Stimulated activated effector memory CD8-positive, alpha-beta T cell treated with anti-CD3 and anti-CD28 coated beads, Interleukin-12 subunit alpha, Interleukin-12 subunit beta, amount 100 ng/mL, for 72 hours (primary cell): Measurements from ENCODE around the gene CASTOR1.
A peak's percentile ranks its signal among the peaks of the same experiment; 100 is the strongest.

ENCODE experiments used
- ATAC-seq: fragments of 150-1000 bp; cut with Tn5 transposase; 2 replicates; pipeline ENCODE4 v1.10.0; 2021
- DNase-seq, 2 donors: peaks; one replicate each; pipeline ENCODE4 v3.0.0; 2021 to 2022; ENCODE audit warnings: low spot score in 2 of 2
- H3K27ac Mint-ChIP-seq: one replicate; pipeline ENCODE4 v1.8.0; 2022; ENCODE audit warnings: mild to moderate bottlenecking, mixed read lengths
- H3K36me3 Mint-ChIP-seq: one replicate; pipeline ENCODE4 v1.8.0; 2022; ENCODE audit warnings: mild to moderate bottlenecking, mixed read lengths
- H3K4me1 Mint-ChIP-seq: one replicate; pipeline ENCODE4 v1.8.0; 2022; ENCODE audit warnings: mixed read lengths
- H3K4me3 Mint-ChIP-seq: one replicate; pipeline ENCODE4 v1.8.0; 2022; ENCODE audit warnings: mild to moderate bottlenecking, mixed read lengths
- H3K9me3 Mint-ChIP-seq: one replicate; pipeline ENCODE4 v1.8.0; 2022; ENCODE audit warnings: mixed read lengths

Gene CASTOR1

GRCh38 chr22:30286331-30286730 is 3.0 kb downstream of the CASTOR1 start:
- DNase-seq (no peak), ATAC-seq (no peak)
- Mint-ChIP-seq H3K4me1 (peaks cover 41% of the 10 kb centered on the region), H3K9me3 (no peaks in the 10 kb centered on the region), H3K27ac (peak overlapping the region; percentile 34), H3K4me3 (no peak overlapping the region), H3K36me3 (peaks cover 10% of the 10 kb centered on the region)

DNA sequence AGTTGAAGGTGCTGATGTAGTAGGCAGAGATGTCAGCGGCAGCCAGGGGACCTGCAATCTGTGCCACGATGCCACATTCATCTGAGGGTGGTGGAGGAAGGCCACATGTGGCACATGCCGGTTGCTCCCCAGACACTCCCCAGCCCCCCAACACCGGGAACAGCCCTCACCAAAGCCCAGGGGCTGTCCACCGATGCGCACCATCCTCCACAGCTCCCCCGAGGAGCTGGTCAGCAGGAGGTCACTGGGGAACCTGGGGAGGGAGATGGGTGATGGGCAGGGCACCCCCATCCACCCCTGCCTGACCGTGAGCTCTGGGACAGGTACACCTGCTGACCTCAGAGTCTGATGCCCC is 3.5 kb downstream of the CASTOR1 start:
- peaks cover 10% of the 10 kb centered on the region for H3K36me3 Mint-ChIP-seq
- H3K27ac Mint-ChIP-seq = no peak overlapping the region
- H3K4me3 Mint-ChIP-seq = no peak overlapping the region
- no peak for ATAC-seq
- DNase-seq = no peak
- no peaks in the 10 kb centered on the region for H3K9me3 Mint-ChIP-seq
- H3K4me1 Mint-ChIP-seq = peaks cover 39% of the 10 kb centered on the region

DNA sequence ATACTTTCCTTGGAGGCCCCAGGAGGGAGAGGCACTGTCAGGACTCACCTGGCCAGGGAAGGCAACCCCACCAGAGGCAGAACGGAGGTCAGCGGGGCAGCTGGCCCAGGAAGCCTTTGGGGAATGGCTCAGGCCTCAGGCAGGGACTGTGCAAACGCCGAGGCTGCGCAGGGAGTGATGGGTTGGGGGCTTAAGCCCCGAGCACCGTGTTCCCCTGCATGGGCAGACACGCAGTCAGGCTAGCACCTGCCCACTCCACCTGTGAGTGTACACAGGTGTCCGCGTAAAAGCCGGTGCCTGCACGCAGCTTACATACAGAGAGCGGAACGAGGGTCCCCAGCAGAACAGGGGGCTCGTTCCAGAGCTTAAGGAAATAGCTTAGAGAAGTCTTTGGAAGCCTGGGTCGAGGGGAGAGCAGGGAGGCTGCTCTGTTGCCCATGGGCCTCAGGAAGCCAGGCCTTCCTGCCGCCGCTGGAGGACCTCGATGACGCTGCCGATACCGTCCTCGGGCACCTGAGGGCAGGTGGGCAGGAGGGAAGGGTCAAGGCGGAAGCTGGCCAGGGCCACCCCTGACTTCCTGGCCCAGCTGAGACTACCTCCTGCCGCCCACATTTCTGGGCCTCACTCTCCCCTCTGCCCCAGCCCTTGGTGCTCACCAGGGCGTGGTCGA is 4.0 kb downstream of the CASTOR1 start:
- H3K36me3 Mint-ChIP-seq = peaks cover 10% of the 10 kb centered on the region
- no peaks in the 10 kb centered on the region for H3K9me3 Mint-ChIP-seq
- H3K4me3 Mint-ChIP-seq = no peak overlapping the region
- peaks cover 34% of the 10 kb centered on the region for H3K4me1 Mint-ChIP-seq
- ATAC-seq = no peak
- DNase-seq = no peak
- H3K27ac Mint-ChIP-seq = peak overlapping the region; percentile 56

DNA sequence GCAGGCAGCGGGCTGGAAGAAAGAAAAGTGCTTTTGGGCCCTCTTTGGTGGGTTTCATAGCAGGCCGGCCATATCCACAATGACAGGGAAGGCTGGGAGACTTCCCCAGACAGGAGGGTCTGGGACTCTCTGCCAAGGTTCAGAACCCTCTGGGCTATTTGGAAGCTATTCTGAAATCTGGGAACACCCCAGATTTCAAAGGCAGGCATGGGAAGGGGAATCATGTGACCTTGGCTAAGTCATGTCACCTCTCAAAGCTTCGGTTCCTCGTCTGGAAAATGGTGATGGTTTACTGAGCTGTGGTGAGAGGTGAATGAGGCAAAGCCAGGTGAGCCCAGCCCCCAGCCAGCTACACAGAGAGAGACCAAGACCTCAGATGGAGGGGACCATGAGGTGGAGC is 4.6 kb downstream of the CASTOR1 start:
- DNase-seq (no peak), ATAC-seq (no peak)
- no peak overlapping the region for H3K4me3 Mint-ChIP-seq
- peaks cover 5% of the 10 kb centered on the region for H3K36me3 Mint-ChIP-seq
- no peaks in the 10 kb centered on the region for H3K9me3 Mint-ChIP-seq
- peak overlapping the region; percentile 56 for H3K27ac Mint-ChIP-seq
- H3K4me1 Mint-ChIP-seq = peaks cover 31% of the 10 kb centered on the region

DNA sequence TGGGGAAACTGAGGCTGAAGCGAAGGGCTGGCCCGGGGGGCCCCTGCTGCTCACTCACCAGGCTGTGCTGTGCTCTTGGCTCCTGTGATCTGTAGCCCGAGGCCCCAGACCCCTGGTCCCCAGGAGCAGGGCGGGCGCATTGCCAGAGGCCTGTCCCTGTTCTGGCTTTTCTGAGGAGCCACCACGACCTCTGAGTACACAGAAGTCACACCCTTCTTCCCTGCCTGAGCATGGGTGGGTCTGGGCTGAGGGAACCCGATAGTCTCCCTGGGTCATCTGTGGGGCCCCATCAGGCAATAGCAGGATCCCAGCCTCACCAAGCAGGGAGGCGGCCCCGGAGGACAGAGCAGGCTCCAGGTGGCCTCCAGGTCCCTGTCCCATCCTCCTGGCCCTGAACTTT is 5.1 kb downstream of the CASTOR1 start:
- DNase-seq (no peak), ATAC-seq (no peak)
- no peaks in the 10 kb centered on the region for H3K36me3 Mint-ChIP-seq
- H3K9me3 Mint-ChIP-seq = no peaks in the 10 kb centered on the region
- H3K27ac Mint-ChIP-seq = peak overlapping the region; percentile 56
- no peak overlapping the region for H3K4me3 Mint-ChIP-seq
- H3K4me1 Mint-ChIP-seq = peaks cover 34% of the 10 kb centered on the region

- no peaks in the 10 kb centered on the region for H3K36me3 Mint-ChIP-seq
- H3K27ac Mint-ChIP-seq = peak overlapping the region; percentile 68
- H3K9me3 Mint-ChIP-seq = no peaks in the 10 kb centered on the region
- DNase-seq (no peak), ATAC-seq (no peak)
- no peak overlapping the region for H3K4me3 Mint-ChIP-seq
- peaks cover 37% of the 10 kb centered on the region for H3K4me1 Mint-ChIP-seq
These were observed 6.0 kb downstream of the CASTOR1 start for GRCh38 chr22:30283342-30283741.

GRCh38 chr22:30282616-30283046 is 6.7 kb downstream of the CASTOR1 start:
- peaks cover 37% of the 10 kb centered on the region for H3K4me1 Mint-ChIP-seq
- no peaks in the 10 kb centered on the region for H3K36me3 Mint-ChIP-seq
- ATAC-seq (no peak), DNase-seq (no peak)
- no peak overlapping the region for H3K4me3 Mint-ChIP-seq
- H3K27ac Mint-ChIP-seq = peak overlapping the region; percentile 68
- no peaks in the 10 kb centered on the region for H3K9me3 Mint-ChIP-seq

DNA sequence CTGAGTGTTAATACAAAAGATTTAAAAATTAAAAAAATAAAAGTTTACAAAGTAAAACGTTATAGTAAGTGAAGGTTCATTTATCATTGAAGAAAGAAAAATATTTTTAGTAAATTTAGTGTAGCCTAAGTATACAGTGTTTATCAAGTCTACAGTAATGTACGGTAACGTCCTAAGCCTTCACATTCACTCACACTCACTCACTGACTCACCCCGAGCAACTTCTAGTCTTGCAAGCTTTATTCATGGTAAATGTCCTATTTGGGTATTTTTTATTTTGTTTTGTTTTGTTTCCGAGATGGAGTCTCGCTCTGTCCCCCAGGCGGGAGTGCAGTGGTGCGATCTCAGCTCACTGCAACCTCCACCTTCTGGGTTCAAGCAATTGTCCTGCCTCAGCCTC is 8.8 kb downstream of the CASTOR1 start:
- ATAC-seq (no peak), DNase-seq (no peak)
- Mint-ChIP-seq H3K4me1 (peaks cover 37% of the 10 kb centered on the region), H3K36me3 (no peaks in the 10 kb centered on the region), H3K27ac (no peak overlapping the region), H3K4me3 (no peak overlapping the region), H3K9me3 (no peaks in the 10 kb centered on the region)

DNA sequence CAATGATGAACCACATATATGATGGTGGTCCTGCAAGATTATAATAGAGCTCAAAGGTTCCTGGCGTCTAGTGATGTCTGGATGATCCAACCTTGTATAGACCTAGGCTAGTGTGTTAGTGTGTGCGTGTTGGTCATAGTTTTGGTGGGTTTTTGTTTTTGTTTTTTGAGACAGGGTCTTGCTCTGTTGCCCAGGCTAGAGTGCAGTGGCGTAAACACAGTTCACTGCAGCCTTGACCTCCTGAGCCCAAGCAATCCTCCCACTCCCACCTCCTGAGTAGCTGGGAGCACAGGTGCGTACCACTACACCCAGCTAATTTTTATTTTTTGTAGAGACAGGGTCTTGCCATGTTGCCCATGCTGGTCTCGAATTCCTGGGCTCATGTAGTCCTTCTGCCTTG is 9.4 kb downstream of the CASTOR1 start:
- H3K4me1 Mint-ChIP-seq = peaks cover 41% of the 10 kb centered on the region
- H3K27ac Mint-ChIP-seq = no peak overlapping the region
- no peaks in the 10 kb centered on the region for H3K36me3 Mint-ChIP-seq
- H3K4me3 Mint-ChIP-seq = no peak overlapping the region
- no peaks in the 10 kb centered on the region for H3K9me3 Mint-ChIP-seq
- DNase-seq (no peak), ATAC-seq (no peak)

DNA sequence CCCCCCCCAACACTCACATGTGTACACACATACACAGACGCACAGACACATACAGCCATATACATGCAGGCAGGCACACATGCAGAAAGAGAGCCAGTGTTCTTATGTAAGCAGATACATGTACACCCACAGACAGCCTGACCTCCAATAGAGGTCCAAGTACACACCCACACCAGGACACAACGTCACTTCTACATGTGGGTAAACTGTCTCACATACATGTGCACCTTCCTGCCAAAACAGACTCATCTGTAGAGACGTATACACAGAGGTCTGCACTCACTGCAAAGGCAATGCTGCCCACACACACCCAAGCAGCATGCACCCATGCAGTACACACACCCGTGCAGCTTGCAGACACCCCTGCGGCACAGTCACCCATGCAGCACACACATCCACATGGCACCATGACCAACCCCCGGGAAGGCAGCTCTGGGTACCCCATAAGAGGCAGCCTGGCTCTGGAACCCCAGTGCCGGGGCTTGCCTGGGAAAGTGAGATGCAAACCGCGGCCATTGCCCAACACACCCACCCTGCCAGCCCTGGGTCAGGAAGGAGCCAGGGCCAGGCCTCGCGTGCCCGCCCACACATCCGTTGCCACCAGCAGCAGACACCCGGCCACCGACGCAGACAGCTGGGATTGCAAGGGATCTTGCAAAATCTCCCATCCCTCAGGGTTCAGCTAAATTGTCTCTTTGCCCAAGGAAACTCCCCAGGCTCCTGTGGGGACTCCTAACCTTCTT is 10.1 kb downstream of the CASTOR1 start:
- Mint-ChIP-seq H3K9me3 (no peaks in the 10 kb centered on the region), H3K4me1 (peaks cover 45% of the 10 kb centered on the region), H3K36me3 (no peaks in the 10 kb centered on the region), H3K27ac (no peak overlapping the region), H3K4me3 (no peak overlapping the region)
- DNase-seq (no peak), ATAC-seq (peak; percentile 42)

DNA sequence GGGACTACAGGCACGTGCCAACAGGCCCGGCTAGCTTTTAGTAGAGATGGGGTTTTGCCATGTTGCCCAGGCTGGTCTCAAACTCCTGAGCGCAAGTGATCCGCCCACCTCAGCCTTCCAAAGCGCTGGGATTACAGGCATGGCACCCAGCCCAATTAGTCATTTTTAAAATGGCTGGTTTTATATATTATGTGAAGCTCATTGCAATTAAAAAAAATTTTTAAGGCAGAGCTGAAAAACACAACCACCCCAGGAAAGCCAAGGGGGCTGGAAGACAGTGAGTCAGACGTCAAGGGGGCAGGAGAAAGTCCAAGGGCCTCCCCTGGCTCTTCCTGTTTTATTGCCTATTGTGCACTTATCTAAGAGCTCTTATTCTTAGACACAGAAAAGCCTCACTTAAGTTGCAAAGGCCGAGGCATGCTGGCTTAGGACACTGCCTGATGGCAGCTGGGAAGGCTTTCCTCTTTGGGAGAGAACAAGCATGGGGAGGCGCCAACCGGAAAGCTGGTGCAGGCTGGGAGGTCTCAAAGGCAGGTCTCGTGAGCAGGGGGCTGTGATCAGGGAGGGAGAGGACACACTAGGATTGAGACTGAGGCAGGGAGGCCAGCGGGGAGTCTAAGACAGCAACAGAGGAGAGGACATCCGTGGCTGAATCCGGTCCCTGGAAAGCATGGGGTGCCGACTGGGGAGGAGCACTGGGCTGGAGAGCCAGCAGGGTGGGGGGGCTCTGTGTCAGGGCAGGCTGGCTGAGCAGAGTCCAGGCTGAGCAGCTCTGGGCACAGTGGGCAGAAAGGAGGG is 11.6 kb downstream of the CASTOR1 start:
- ATAC-seq = no peak
- Mint-ChIP-seq H3K4me3 (no peak overlapping the region), H3K4me1 (peaks cover 56% of the 10 kb centered on the region)

GRCh38 chr22:30276039-30276438 is 13.3 kb downstream of the CASTOR1 start:
- H3K27ac Mint-ChIP-seq = peak overlapping the region; percentile 68
- no peaks in the 10 kb centered on the region for H3K9me3 Mint-ChIP-seq
- DNase-seq (no peak), ATAC-seq (no peak)
- H3K4me1 Mint-ChIP-seq = peaks cover 62% of the 10 kb centered on the region
- H3K36me3 Mint-ChIP-seq = no peaks in the 10 kb centered on the region
- H3K4me3 Mint-ChIP-seq = no peak overlapping the region

More for the DNA sequence above, 11.6 kb downstream of the CASTOR1 start:
- Mint-ChIP-seq H3K27ac (peak overlapping the region; percentile 4), H3K36me3 (no peaks in the 10 kb centered on the region), H3K9me3 (no peaks in the 10 kb centered on the region)
- DNase-seq = no peak

GRCh38 chr22:30275625-30276024 is 13.7 kb downstream of the CASTOR1 start:
- ATAC-seq = peak; percentile 25
- DNase-seq = no peak
- H3K27ac Mint-ChIP-seq = peak overlapping the region; percentile 68
- H3K36me3 Mint-ChIP-seq = peaks cover 2% of the 10 kb centered on the region
- H3K4me1 Mint-ChIP-seq = peaks cover 65% of the 10 kb centered on the region
- no peaks in the 10 kb centered on the region for H3K9me3 Mint-ChIP-seq
- H3K4me3 Mint-ChIP-seq = no peak overlapping the region

GRCh38 chr22:30274437-30274812 is 14.9 kb downstream of the CASTOR1 start:
- H3K4me3 Mint-ChIP-seq = no peak overlapping the region
- no peak overlapping the region for H3K27ac Mint-ChIP-seq
- no peaks in the 10 kb centered on the region for H3K9me3 Mint-ChIP-seq
- peaks cover 62% of the 10 kb centered on the region for H3K4me1 Mint-ChIP-seq
- DNase-seq = no peak
- ATAC-seq = no peak
- peaks cover 12% of the 10 kb centered on the region for H3K36me3 Mint-ChIP-seq

DNA sequence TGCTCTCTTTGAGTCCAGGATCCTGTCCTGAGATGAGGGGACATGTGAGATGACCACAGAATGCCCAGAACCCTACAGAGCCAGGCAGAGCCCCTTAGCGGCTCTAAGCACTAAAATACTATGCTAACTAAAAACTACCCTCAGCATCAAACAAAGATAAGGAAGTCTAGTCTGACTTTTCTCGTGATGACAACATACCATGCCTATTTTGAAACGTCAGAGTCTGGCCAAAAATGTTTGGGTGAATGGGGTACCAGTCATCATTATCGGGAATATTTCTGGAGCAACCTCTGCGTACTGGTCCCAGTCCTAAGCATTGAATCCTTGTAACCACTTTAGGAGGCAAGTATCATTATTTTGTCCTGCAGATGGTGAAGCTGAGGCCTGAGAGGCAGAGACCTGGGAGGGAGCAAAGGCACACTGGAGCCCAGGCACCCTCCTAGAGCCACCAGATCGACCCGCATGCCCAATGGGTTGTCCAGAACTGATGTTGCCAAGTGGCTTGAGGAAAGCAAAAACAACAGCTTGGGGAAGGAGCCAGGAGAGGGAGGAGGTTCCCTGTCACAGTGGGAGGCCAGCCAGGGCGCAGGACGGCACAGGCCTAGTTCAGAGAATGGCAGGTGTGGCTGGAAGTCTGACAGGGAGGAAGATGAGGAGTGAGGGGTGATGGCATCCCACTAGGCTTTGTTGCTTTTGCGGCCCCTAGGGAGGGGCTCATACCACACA is 15.4 kb downstream of the CASTOR1 start:
- H3K9me3 Mint-ChIP-seq = no peaks in the 10 kb centered on the region
- H3K4me3 Mint-ChIP-seq = no peak overlapping the region
- H3K36me3 Mint-ChIP-seq = peaks cover 17% of the 10 kb centered on the region

More for the DNA sequence above, 15.4 kb downstream of the CASTOR1 start:
- ATAC-seq (no peak), DNase-seq (no peak)
- Mint-ChIP-seq H3K4me1 (peaks cover 62% of the 10 kb centered on the region), H3K27ac (no peak overlapping the region)
